ENCODE measurements around the gene GFM2. TPM values are rescaled to one million over a fixed set of nuclear protein-coding genes. Genes with fewer than 3 reads are reported as not detected.
"Not testable (repeated sequence)": the region's sequence is repeated elsewhere in the genome, so short reads cannot be mapped to it uniquely, and the experiment has no call there.

The GFM2 gene
- total and polyA plus RNA-seq, 2 experiments from 2014 or later: 28.5 to 50.1 TPM

GRCh38 chr5:74679966-74680365 lies 87.0 kb downstream of the GFM2 start:
- Mint-ChIP-seq H3K4me1 (peaks cover 8% of the 10 kb centered on the region; the same call in 2 of the 3 replicates), H3K36me3 (ENCODE audit: low read depth) (no peaks in the 10 kb centered on the region; the same call in 2 of the 3 replicates), H3K9me3 (no peaks in the 10 kb centered on the region), H3K27me3 (ENCODE audit: insufficient read depth, low read depth, poor library complexity) (peaks cover 5% of the 10 kb centered on the region), H3K27ac (no peak overlapping the region), H3K4me3 (no peak overlapping the region)
- Histone ChIP-seq H3K4me2 (no peak overlapping the region), H3K36me3 (ENCODE audit: insufficient read depth) (no peaks in the 10 kb centered on the region), H2AFZ (peak overlapping the region; percentile 83; the same call in 1 of the 2 replicates), H3K9me2 (ENCODE audit: insufficient read depth) (peaks cover 5% of the 10 kb centered on the region; the same call in 1 of the 2 replicates), H3K79me2 (replicated peaks; ENCODE audit: insufficient read depth) (no peaks in the 10 kb centered on the region), H3F3A (replicated peaks; ENCODE audit: low read depth) (0 out of 2 replicates have a peak, but pooled peaks cover 3% of the 10 kb centered on the region), H4K20me1 (replicated peaks; ENCODE audit: insufficient read depth) (no peaks in the 10 kb centered on the region), H3K27ac (ENCODE audit: low read depth) (no peak overlapping the region), H3K4me1 (ENCODE audit: insufficient read depth) (peaks cover 7% of the 10 kb centered on the region), H3K4me3 (no peak overlapping the region), H3K27me3 (ENCODE audit: insufficient read depth) (no peaks in the 10 kb centered on the region)
- ATAC-seq: no peak
- no peak for TF ChIP-seq ZNF114 (CRISPR knock-in tag; IDR thresholded peaks at IDR 0.05)
- TF ChIP-seq, protein P1, sequence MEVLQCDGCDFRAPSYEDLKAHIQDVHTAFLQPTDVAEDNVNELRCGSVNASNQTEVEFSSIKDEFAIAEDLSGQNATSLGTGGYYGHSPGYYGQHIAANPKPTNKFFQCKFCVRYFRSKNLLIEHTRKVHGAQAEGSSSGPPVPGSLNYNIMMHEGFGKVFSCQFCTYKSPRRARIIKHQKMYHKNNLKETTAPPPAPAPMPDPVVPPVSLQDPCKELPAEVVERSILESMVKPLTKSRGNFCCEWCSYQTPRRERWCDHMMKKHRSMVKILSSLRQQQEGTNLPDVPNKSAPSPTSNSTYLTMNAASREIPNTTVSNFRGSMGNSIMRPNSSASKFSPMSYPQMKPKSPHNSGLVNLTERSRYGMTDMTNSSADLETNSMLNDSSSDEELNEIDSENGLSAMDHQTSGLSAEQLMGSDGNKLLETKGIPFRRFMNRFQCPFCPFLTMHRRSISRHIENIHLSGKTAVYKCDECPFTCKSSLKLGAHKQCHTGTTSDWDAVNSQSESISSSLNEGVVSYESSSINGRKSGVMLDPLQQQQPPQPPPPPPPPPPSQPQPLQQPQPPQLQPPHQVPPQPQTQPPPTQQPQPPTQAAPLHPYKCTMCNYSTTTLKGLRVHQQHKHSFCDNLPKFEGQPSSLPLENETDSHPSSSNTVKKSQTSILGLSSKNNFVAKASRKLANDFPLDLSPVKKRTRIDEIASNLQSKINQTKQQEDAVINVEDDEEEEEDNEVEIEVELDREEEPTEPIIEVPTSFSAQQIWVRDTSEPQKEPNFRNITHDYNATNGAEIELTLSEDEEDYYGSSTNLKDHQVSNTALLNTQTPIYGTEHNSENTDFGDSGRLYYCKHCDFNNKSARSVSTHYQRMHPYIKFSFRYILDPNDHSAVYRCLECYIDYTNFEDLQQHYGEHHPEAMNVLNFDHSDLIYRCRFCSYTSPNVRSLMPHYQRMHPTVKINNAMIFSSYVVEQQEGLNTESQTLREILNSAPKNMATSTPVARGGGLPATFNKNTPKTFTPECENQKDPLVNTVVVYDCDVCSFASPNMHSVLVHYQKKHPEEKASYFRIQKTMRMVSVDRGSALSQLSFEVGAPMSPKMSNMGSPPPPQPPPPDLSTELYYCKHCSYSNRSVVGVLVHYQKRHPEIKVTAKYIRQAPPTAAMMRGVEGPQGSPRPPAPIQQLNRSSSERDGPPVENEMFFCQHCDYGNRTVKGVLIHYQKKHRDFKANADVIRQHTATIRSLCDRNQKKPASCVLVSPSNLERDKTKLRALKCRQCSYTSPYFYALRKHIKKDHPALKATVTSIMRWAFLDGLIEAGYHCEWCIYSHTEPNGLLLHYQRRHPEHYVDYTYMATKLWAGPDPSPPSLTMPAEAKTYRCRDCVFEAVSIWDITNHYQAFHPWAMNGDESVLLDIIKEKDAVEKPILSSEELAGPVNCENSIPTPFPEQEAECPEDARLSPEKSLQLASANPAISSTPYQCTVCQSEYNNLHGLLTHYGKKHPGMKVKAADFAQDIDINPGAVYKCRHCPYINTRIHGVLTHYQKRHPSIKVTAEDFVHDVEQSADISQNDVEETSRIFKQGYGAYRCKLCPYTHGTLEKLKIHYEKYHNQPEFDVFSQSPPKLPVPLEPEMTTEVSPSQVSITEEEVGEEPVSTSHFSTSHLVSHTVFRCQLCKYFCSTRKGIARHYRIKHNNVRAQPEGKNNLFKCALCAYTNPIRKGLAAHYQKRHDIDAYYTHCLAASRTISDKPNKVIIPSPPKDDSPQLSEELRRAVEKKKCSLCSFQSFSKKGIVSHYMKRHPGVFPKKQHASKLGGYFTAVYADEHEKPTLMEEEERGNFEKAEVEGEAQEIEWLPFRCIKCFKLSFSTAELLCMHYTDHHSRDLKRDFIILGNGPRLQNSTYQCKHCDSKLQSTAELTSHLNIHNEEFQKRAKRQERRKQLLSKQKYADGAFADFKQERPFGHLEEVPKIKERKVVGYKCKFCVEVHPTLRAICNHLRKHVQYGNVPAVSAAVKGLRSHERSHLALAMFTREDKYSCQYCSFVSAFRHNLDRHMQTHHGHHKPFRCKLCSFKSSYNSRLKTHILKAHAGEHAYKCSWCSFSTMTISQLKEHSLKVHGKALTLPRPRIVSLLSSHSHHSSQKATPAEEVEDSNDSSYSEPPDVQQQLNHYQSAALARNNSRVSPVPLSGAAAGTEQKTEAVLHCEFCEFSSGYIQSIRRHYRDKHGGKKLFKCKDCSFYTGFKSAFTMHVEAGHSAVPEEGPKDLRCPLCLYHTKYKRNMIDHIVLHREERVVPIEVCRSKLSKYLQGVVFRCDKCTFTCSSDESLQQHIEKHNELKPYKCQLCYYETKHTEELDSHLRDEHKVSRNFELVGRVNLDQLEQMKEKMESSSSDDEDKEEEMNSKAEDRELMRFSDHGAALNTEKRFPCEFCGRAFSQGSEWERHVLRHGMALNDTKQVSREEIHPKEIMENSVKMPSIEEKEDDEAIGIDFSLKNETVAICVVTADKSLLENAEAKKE (CRISPR knock-in tag; IDR thresholded peaks at IDR 0.05): no peak
- TF ChIP-seq, protein P2, sequence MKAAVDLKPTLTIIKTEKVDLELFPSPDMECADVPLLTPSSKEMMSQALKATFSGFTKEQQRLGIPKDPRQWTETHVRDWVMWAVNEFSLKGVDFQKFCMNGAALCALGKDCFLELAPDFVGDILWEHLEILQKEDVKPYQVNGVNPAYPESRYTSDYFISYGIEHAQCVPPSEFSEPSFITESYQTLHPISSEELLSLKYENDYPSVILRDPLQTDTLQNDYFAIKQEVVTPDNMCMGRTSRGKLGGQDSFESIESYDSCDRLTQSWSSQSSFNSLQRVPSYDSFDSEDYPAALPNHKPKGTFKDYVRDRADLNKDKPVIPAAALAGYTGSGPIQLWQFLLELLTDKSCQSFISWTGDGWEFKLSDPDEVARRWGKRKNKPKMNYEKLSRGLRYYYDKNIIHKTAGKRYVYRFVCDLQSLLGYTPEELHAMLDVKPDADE (IDR thresholded peaks at IDR 0.05): no peak
- no peak for TF ChIP-seq CREB1 (CRISPR knock-in tag; IDR thresholded peaks at IDR 0.05; ENCODE audit: low read depth)
- no peak for TF ChIP-seq POLR2AphosphoS5 (IDR thresholded peaks at IDR 0.05; ENCODE audit: low read depth)
- no peak for DNase-seq (ENCODE audit: low spot score)

GRCh38 chr5:74679300-74679699 lies 87.6 kb downstream of the GFM2 start:
- H3K36me3 Mint-ChIP-seq (ENCODE audit: low read depth); H4K20me1 ChIP-seq (replicated peaks; ENCODE audit: insufficient read depth); H3K27me3 Mint-ChIP-seq (ENCODE audit: insufficient read depth, low read depth, poor library complexity); ATAC-seq; H3K27ac ChIP-seq (ENCODE audit: low read depth); H3K4me3 Mint-ChIP-seq; H3K27ac Mint-ChIP-seq; H3K79me2 ChIP-seq (replicated peaks; ENCODE audit: insufficient read depth); H3K4me3 ChIP-seq; H3K9me2 ChIP-seq (ENCODE audit: insufficient read depth); H3K9me3 Mint-ChIP-seq; H3K4me1 ChIP-seq (ENCODE audit: insufficient read depth); H3K4me1 Mint-ChIP-seq; DNase-seq (ENCODE audit: low spot score); H3K36me3 ChIP-seq (ENCODE audit: insufficient read depth); H3F3A ChIP-seq (replicated peaks; ENCODE audit: low read depth); H3K4me2 ChIP-seq; H2AFZ ChIP-seq; H3K27me3 ChIP-seq (ENCODE audit: insufficient read depth): not testable (repeated sequence)

DNA sequence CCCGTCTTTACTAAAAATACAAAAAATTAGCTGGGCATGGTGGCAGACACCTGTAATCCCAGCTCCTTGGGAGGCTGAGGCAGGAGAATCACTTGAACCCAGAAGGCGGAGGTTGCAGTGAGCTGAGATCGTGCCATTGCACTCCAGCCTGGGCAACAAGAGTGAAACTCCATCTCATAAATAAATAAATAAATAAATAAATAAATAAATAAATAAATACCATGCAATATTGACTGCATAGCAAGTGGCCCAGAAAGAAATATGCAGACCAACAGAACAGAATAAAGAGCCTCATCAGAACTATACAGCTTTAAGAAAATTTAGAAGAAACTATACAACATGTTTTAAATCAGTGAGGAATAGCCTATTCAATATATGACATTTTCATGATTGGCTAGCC lies 88.8 kb downstream of the GFM2 start:
- H3K4me2 ChIP-seq; H3F3A ChIP-seq (replicated peaks; ENCODE audit: low read depth); H3K27ac Mint-ChIP-seq; H3K4me3 Mint-ChIP-seq; H2AFZ ChIP-seq; H3K36me3 ChIP-seq (ENCODE audit: insufficient read depth); H4K20me1 ChIP-seq (replicated peaks; ENCODE audit: insufficient read depth); H3K4me1 ChIP-seq (ENCODE audit: insufficient read depth); DNase-seq (ENCODE audit: low spot score); H3K27me3 Mint-ChIP-seq (ENCODE audit: insufficient read depth, low read depth, poor library complexity); H3K79me2 ChIP-seq (replicated peaks; ENCODE audit: insufficient read depth); H3K27me3 ChIP-seq (ENCODE audit: insufficient read depth); H3K27ac ChIP-seq (ENCODE audit: low read depth); H3K4me3 ChIP-seq; H3K36me3 Mint-ChIP-seq (ENCODE audit: low read depth); H3K9me3 Mint-ChIP-seq; ATAC-seq; H3K9me2 ChIP-seq (ENCODE audit: insufficient read depth): not testable (repeated sequence)
- peaks cover 13% of the 10 kb centered on the region; the same call in 2 of the 3 replicates for H3K4me1 Mint-ChIP-seq

GRCh38 chr5:74676466-74676865 lies 90.5 kb downstream of the GFM2 start:
- H3K27me3 ChIP-seq (ENCODE audit: insufficient read depth); ATAC-seq; H3K9me2 ChIP-seq (ENCODE audit: insufficient read depth); H3K4me3 Mint-ChIP-seq; H3F3A ChIP-seq (replicated peaks; ENCODE audit: low read depth); H3K27ac Mint-ChIP-seq; H4K20me1 ChIP-seq (replicated peaks; ENCODE audit: insufficient read depth); H3K4me1 ChIP-seq (ENCODE audit: insufficient read depth); DNase-seq (ENCODE audit: low spot score); H3K4me2 ChIP-seq; H3K36me3 Mint-ChIP-seq (ENCODE audit: low read depth); H3K36me3 ChIP-seq (ENCODE audit: insufficient read depth); H3K9me3 Mint-ChIP-seq; H3K27ac ChIP-seq (ENCODE audit: low read depth); H3K4me3 ChIP-seq; H3K27me3 Mint-ChIP-seq (ENCODE audit: insufficient read depth, low read depth, poor library complexity); H2AFZ ChIP-seq; H3K79me2 ChIP-seq (replicated peaks; ENCODE audit: insufficient read depth): not testable (repeated sequence)
- peaks cover 14% of the 10 kb centered on the region; the same call in 2 of the 3 replicates for H3K4me1 Mint-ChIP-seq
